Endothelial cell of umbilical vein (primary cell): Measurements from ENCODE around the gene APCDD1. TPM values are rescaled to one million over a fixed set of nuclear protein-coding genes. Genes with fewer than 3 reads are reported as not detected.

Source experiments
- BruUV-seq: library from RNA; stranded (reverse); fragments of 400-500 nt; replicated peaks from 2 replicates; lab custom pipeline; 2021; lab: Mats Ljungman, UMichigan
- CTCF ChIA-PET: fragments of 300-600, 350-600 bp; sonication (Branson Sonifier 250); formaldehyde crosslinking; loops from one replicate; lab custom pipeline; 2021; ENCODE audit warnings: antibody characterized with exemption, inconsistent platforms; lab: Charles Lee
- POLR2A ChIA-PET: fragments of 300-600, 350-600 bp; sonication (Branson Sonifier 250); formaldehyde crosslinking; loops from one replicate; lab custom pipeline; 2021; ENCODE audit warnings: antibody characterized with exemption, inconsistent platforms; lab: Charles Lee
- DNase-seq: peaks from one replicate; pipeline ENCODE4 v3.0.0-alpha.2; 2011; ENCODE audit warnings: low read depth, low spot score
- FAIRE-seq: peaks from 2 replicates; lab custom pipeline; 2011; peaks lifted over from hg19 to GRCh38; lab: Jason Lieb, UNC
- H2AFZ ChIP-seq: 2 replicates; pipeline ENCODE4 v1.6.0; 2012; ENCODE audit warnings: low read depth, low read length, control low read depth, inconsistent platforms
- H3K27ac ChIP-seq: 2 replicates; pipeline ENCODE4 v1.5.1; 2011; ENCODE audit warnings: low read depth, mild to moderate bottlenecking, control low read depth, low read length, moderate library complexity; ENCODE audit not compliant: insufficient read depth
- H3K27me3 ChIP-seq, 2 experiments: 2 replicates each; pipeline versions ENCODE4 v1.6.0 to v1.6.1; 2011; ENCODE audit warnings: low read length in 2 of 2, mixed read lengths in 1 of 2; ENCODE audit not compliant: control insufficient read depth in 2 of 2, insufficient read depth in 2 of 2
- H3K36me3 ChIP-seq, 2 experiments: 2 replicates in 1 of 2; 3 replicates in 1 of 2; pipeline ENCODE4 v1.5.1; 2011; ENCODE audit warnings: low read length in 2 of 2, mild to moderate bottlenecking in 1 of 2, moderate library complexity in 1 of 2; ENCODE audit not compliant: control insufficient read depth in 2 of 2, insufficient read depth in 2 of 2; ENCODE audit errors: extremely low read depth in 1 of 2
- H3K4me1 ChIP-seq: 3 replicates; pipeline ENCODE4 v1.5.1; 2011; ENCODE audit warnings: mild to moderate bottlenecking, low read length; ENCODE audit not compliant: control insufficient read depth, insufficient read depth; ENCODE audit errors: extremely low read depth
- H3K4me2 ChIP-seq: 2 replicates; pipeline ENCODE4 v1.6.1; 2011; ENCODE audit warnings: low read length, control low read depth, mixed read lengths; ENCODE audit not compliant: insufficient read depth
- H3K4me3 ChIP-seq, 3 experiments: fragments of 200-600 bp in 1 of 3; sonication (generic), shearing (Covaris generic) in 1 of 3; replicated peaks in 1 of 3; 2 replicates each; pipeline ENCODE4 v1.5.1; 2011 to 2016; ENCODE audit warnings: control low read depth in 3 of 3, low read length in 3 of 3, mild to moderate bottlenecking in 2 of 3, inconsistent platforms in 1 of 3, low read depth in 1 of 3, moderate library complexity in 1 of 3; ENCODE audit not compliant: insufficient read depth in 1 of 3
- H3K79me2 ChIP-seq: 2 replicates; pipeline ENCODE4 v1.6.0; 2012; ENCODE audit warnings: low read length, inconsistent platforms; ENCODE audit not compliant: control insufficient read depth, insufficient read depth
- H3K9ac ChIP-seq: replicated peaks from 2 replicates; pipeline ENCODE3; 2011; ENCODE audit warnings: low read length, control low read depth; ENCODE audit not compliant: insufficient read depth; ENCODE audit errors: extremely low read depth
- H3K9me1 ChIP-seq: replicated peaks from 3 replicates; pipeline ENCODE4 v1.6.0; 2011; ENCODE audit warnings: mild to moderate bottlenecking, low read length; ENCODE audit not compliant: control insufficient read depth, insufficient read depth; ENCODE audit errors: extremely low read depth
- H3K9me3 ChIP-seq: replicated peaks from 2 replicates; pipeline ENCODE4 v1.5.1; 2012; ENCODE audit warnings: low read length, inconsistent platforms; ENCODE audit not compliant: control insufficient read depth, insufficient read depth
- H4K20me1 ChIP-seq: replicated peaks from 2 replicates; pipeline ENCODE3; 2011; ENCODE audit warnings: mild to moderate bottlenecking, low read length; ENCODE audit not compliant: control insufficient read depth, insufficient read depth; ENCODE audit errors: extremely low read depth
- EZH2 ChIP-seq: IDR thresholded peaks from 2 replicates; pipeline ENCODE4 v1.6.1; 2012; ENCODE audit warnings: borderline replicate concordance, low read depth, mild to moderate bottlenecking, moderate library complexity, low read length, inconsistent platforms; ENCODE audit not compliant: severe bottlenecking
- GATA2 ChIP-seq: IDR thresholded peaks from 2 replicates; pipeline ENCODE4 v1.7.0; 2011; ENCODE audit warnings: low read depth, mild to moderate bottlenecking, moderate library complexity, mixed read lengths, low read length; ENCODE audit not compliant: insufficient read length, insufficient read depth
- JUN ChIP-seq: IDR thresholded peaks from 2 replicates; pipeline ENCODE4 v1.6.1; 2011; ENCODE audit warnings: borderline replicate concordance, low read depth; ENCODE audit not compliant: insufficient read length, insufficient read depth
- MYC ChIP-seq: IDR thresholded peaks from one replicate; pipeline ENCODE4 v1.6.1; 2011; ENCODE audit warnings: mild to moderate bottlenecking, low read depth, low read length
- POLR2A ChIP-seq: IDR thresholded peaks from 2 replicates; pipeline ENCODE4 v1.6.1; 2012; ENCODE audit warnings: low read depth, mild to moderate bottlenecking, control low read depth, low read length
- POLR2AphosphoS5 ChIP-seq: IDR thresholded peaks from 2 replicates; pipeline ENCODE4 v1.6.1; 2012; ENCODE audit warnings: low read depth, mild to moderate bottlenecking, control low read depth, low read length, moderate library complexity; ENCODE audit not compliant: insufficient read depth
- dilution Hi-C: fragments of 300-500 bp; cut with MboI; formaldehyde crosslinking; loops from one replicate; pipeline ENCODE4 v1.15.0; 2019; ENCODE audit warnings: low sequenced_read_pairs; ENCODE audit not compliant: extremely low pct_ligation_motif_present
- intact Hi-C: fragments of 100-400 bp; cut with micrococcal nuclease; formaldehyde crosslinking; loops from one replicate; pipeline ENCODE4 v1.10.0; 2022
- polyA plus RNA-seq, 4 experiments: library from polyadenylated mRNA; depleted of rRNA in 3 of 4; stranded (reverse) in 3 of 4; unstranded in 1 of 4; fragments of >200 nt; gene quantifications; 2 replicates each; pipeline versions ENCODE4 v1.2.1 to v1.2.3, GENCODE V29; 2011 to 2012; ENCODE audit warnings: missing spikeins in 1 of 4
- total RNA-seq: library from RNA; stranded (reverse); gene quantifications from 2 replicates; pipeline ENCODE4 v1.2.3, GENCODE V29; 2021
- TF ChIP-seq, protein P1 (sequence below), 2 donors: IDR thresholded peaks; 1 replicate in 1 of 2; 2 replicates in 1 of 2; pipeline ENCODE4 v1.5.1; 2011; ENCODE audit warnings: low read length in 2 of 2, mild to moderate bottlenecking in 2 of 2, moderate library complexity in 2 of 2, control low read depth in 1 of 2, inconsistent platforms in 1 of 2, low read depth in 1 of 2; ENCODE audit not compliant: insufficient read depth in 1 of 2; ENCODE audit errors: extremely low read depth in 1 of 2

Gene APCDD1
- total and polyA plus RNA-seq, 2 donors (not counting 3 experiments of a cell fraction or from before 2014, with no cell fraction given) = 0.95 to 1.4 TPM

DNA sequence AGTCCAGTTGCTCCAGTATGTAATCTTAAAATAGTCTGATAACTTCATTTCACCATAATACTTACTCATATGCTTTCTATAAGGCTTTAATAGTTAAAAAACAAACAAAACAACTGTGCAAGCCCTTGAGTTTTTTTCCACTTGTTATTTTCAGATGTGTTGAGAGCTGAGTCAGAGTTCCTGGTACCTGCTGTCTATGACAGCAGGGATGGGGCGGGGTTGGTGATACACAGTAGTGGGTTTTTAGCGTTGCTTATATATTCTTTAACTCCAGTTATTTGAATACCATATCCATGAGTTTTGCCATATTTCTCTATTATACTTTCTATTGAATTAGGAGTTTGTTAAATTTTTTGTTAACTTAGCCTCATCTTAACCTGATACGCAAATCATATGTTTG, 76.4 kb downstream of the APCDD1 start:
- Histone ChIP-seq H3K4me3 (no peak overlapping the region), H3K27ac (no peak overlapping the region), H3K9me3 (no peaks in the 10 kb centered on the region), H3K9ac (no peak overlapping the region), H3K4me2 (no peak overlapping the region), H3K27me3 (no peaks in the 10 kb centered on the region), H4K20me1 (peaks cover 8% of the 10 kb centered on the region), H3K79me2 (peaks cover 57% of the 10 kb centered on the region), H3K36me3 (no peaks in the 10 kb centered on the region), H3K4me1 (peaks cover 5% of the 10 kb centered on the region), H3K9me1 (peaks cover 2% of the 10 kb centered on the region), H2AFZ (no peak overlapping the region)
- DNase-seq = no peak
- FAIRE-seq = no peak
- ChIA-PET POLR2A (no interaction called here), CTCF (interaction anchor here (0.6 kb wide), 1 partner anchor 1521 kb away, joined by 4 read pairs; no protein-coding TSS in a partner anchor)
- TF ChIP-seq, protein P1, sequence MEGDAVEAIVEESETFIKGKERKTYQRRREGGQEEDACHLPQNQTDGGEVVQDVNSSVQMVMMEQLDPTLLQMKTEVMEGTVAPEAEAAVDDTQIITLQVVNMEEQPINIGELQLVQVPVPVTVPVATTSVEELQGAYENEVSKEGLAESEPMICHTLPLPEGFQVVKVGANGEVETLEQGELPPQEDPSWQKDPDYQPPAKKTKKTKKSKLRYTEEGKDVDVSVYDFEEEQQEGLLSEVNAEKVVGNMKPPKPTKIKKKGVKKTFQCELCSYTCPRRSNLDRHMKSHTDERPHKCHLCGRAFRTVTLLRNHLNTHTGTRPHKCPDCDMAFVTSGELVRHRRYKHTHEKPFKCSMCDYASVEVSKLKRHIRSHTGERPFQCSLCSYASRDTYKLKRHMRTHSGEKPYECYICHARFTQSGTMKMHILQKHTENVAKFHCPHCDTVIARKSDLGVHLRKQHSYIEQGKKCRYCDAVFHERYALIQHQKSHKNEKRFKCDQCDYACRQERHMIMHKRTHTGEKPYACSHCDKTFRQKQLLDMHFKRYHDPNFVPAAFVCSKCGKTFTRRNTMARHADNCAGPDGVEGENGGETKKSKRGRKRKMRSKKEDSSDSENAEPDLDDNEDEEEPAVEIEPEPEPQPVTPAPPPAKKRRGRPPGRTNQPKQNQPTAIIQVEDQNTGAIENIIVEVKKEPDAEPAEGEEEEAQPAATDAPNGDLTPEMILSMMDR (IDR thresholded peaks at IDR 0.05; ENCODE audit: extremely low read depth in 1 of 2, insufficient read depth in 1 of 2, low read depth in 1 of 2, low read length in 2 of 2) = no peak
- TF ChIP-seq POLR2AphosphoS5 (no peak), GATA2 (no peak), JUN (no peak), EZH2 (no peak), MYC (no peak), POLR2A (no peak)
- intact Hi-C loops = no loop called here
- dilution Hi-C loops = no loop called here
- no TSS peak for BruUV-seq
